HG03039 (cell line): Measurements from ENCODE around the gene PPP4R2.
"Not testable (repeated sequence)": the region's sequence is repeated elsewhere in the genome, so short reads cannot be mapped to it uniquely, and the experiment has no call there.

Experiments used
- ATAC-seq: cut with Tn5 transposase; IDR thresholded peaks from one replicate; pipeline ENCODE4 v1.9.1; 2021; ENCODE audit warnings: mild to moderate bottlenecking, moderate library complexity; ENCODE audit not compliant: unreplicated experiment

Gene PPP4R2

DNA sequence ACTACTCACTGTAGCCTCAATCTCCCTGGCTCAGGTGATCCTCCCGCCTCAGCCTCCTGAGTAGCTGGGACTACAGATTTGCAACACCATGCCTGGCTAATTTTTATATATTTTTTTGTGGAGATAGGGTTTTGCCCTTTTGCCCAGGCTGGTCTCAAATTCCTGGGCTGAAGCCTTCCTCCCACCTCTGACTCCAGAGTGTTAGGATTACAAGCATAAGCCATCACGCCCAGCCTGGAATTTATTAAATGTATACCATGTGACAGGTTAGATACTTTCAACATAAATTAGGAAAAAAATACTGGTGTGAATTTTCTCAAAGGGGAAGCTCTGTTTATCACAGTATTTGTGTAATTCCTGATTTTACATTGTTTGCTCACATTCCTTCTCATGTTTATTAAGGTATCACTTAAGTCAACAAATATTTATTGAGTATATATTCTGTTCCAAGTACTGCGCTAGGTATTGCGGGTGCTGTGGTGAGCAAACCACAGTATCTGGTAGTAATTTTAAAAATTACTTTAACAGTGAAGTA lies 24.8 kb downstream of the PPP4R2 start:
- no peak for ATAC-seq

DNA sequence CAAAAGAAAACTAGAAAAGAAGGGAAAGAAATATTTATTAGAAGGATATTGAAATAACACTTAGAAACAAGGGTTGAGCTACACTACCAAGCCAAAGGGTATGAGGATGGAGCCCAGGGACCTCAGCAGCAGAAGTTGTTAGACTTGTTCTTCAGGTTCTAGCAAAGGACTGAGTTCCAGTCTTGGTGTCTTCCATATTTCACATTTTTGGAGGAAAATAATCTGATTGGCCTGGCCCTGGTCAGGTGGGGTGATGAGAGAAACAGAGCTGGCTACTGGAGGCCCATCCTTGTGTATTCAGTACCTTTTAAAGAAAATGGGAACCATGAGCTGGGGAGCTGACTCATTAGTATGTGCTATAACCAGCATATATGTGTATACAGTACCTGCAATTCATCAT lies 28.2 kb downstream of the PPP4R2 start:
- ATAC-seq: no peak

- no peak for ATAC-seq
These were observed 29.6 kb downstream of the PPP4R2 start for GRCh38 chr3:73026111-73026759.

DNA sequence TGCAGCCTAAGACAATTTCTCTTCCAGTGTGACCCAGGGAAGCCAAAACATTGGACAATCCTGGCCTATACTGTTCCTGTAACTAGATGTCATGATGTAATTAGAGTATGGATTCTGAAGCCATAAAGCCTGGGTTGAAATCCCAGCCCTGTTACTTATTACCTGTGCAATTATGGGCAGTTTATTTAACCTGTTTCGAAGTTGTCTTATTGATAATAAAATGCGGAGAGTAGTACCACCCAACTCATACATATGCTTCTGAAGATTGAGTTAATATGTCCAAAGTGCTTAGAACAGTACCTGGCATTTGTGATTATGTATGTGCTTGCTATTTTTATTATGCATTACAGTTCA lies 30.1 kb downstream of the PPP4R2 start:
- no peak for ATAC-seq

- no peak for ATAC-seq
These were observed 32.2 kb downstream of the PPP4R2 start for GRCh38 chr3:73028803-73029202.

GRCh38 chr3:73029321-73029796 lies 32.7 kb downstream of the PPP4R2 start:
- ATAC-seq: no peak

DNA sequence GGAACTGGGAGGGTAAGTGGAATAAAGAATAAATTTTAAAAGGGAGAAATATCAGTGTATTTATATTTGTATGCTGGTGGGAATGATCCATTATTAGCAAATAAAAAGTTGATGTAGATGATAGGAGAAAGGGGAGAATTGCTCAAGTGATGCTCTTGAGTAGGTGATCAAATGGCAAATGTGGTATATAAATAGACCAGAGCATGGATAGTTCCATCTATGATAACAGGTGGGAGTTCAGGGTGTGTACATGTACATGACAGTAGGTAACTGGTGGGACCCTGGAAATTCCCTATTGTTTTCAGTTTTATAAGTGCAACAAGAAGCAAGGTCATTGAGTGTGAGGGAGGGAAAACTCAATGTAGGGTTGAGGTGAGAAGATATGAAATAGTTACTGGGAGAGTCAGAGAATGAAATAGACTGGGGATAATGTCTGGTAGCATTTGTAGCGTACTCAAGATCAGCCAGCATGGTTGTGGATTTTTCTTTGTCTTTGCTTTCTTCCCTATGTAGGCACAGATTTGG lies 33.5 kb downstream of the PPP4R2 start:
- ATAC-seq: no peak

GRCh38 chr3:73031573-73032103 lies 35.0 kb downstream of the PPP4R2 start:
- ATAC-seq: no peak

- no peak for ATAC-seq
These were observed 40.3 kb downstream of the PPP4R2 start for GRCh38 chr3:73036694-73037591.

DNA sequence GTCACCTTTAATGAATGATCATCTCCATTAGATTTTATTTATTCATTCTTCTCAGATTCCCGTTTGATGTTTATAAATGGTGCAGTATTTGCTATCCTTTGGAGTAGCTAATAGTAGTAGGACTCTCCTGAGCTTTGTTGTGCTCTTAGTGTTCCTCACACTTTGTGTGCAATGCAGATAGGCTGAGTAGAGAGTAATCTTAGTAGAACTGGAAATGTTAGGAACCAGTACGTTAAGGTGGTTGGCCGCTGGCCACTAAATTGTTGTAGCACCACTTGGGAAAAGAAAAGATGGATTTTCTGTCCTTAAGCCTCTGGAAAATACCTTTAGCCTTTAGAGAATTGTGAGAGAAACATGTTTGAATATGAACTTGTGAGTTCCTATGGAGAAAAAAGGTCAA lies 44.9 kb downstream of the PPP4R2 start:
- ATAC-seq: no peak

GRCh38 chr3:73043414-73043813 lies 46.8 kb downstream of the PPP4R2 start:
- no peak for ATAC-seq

DNA sequence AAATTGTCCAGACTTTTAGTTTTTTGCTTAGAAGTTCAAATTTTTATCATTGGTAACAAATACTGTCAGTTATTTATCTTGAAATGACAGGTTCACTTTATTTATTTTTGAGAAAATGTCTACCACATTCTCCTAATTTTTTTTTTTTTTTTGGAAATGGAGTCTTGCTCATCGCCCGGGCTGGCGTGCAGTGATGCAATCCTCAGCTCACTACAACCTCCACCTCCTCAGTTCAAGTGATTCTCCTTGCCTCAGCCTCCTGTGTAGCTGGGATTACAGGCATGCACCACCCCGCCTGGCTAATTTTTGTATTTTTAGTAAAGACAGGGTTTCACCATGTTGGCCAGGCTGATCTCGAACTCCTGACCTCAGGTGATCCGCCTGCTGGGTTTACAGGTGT lies 48.8 kb downstream of the PPP4R2 start:
- no peak for ATAC-seq

DNA sequence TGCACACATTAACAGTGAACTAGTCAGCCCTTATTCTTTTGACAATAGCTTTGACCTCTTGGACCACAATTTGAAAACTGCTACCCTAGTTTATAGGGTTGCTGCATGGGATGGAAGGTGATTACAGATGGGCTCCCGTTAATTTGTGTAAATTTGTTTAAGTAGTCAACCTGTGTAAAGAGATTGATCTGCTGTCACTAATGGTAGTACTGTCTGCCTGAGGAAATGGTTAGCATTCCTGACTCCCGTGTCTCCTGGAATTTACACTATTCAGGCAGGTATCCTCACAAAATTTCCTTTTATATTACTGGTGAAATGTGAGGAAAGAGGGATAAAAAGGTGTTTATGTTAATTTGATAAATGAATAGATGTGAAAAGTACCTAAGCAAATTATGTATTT lies 49.6 kb downstream of the PPP4R2 start:
- ATAC-seq: no peak

DNA sequence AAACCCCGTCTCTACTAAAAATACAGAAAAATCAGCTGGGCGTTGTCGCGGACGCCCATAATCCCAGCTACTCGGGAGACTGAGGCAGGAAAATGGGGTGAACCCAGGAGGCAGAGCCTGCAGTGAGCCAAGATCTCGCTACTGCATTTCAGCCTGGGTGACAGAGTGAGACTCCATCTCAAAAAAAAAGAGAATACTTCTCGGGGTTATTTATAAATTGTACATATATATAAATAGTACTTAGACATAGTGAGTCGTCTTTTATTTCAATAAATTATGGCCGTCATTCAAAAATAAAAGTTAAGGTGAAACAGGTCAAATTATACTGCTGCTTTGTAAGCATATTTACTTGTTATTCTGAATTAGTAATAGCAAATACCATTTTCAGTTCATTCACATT lies 52.7 kb downstream of the PPP4R2 start:
- ATAC-seq: no peak

DNA sequence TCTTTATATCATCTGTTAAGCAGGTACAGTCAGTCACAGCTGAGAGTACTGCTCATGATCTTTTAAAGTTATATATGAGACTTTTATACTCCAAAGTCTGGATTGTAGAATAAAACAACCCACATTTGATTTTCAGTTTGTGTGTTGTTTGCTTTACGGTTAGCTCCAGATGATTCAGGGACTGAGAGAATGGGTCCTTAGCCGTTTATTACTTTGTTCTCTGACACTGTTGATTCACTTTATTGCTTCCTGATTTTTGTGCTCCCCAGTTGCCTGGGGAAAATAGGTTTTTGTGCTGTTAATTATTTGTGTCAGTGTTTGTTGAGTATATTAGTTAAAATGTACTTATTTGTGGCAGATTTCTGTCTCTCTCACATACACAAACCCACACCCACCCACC lies 56.2 kb downstream of the PPP4R2 start:
- ATAC-seq: no peak

DNA sequence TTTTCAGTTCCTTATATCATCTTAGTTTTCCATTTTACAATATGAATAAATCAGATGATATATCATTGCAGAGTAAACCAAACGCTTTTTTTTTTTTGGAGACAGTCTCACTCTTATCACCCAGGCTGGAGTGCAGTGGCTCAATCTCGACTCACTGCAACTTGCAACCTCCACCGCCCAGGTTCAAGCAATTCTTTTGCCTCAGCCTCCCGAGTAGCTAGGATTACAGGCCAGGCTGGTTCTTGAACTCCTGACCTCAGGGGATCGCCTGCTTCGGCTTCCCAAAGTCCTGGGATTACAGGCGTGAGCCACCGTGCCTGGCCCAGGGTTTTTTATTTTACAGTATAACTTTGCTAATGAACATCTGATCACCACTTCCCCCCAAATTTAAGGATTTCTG lies 59.0 kb downstream of the PPP4R2 start:
- no peak for ATAC-seq

DNA sequence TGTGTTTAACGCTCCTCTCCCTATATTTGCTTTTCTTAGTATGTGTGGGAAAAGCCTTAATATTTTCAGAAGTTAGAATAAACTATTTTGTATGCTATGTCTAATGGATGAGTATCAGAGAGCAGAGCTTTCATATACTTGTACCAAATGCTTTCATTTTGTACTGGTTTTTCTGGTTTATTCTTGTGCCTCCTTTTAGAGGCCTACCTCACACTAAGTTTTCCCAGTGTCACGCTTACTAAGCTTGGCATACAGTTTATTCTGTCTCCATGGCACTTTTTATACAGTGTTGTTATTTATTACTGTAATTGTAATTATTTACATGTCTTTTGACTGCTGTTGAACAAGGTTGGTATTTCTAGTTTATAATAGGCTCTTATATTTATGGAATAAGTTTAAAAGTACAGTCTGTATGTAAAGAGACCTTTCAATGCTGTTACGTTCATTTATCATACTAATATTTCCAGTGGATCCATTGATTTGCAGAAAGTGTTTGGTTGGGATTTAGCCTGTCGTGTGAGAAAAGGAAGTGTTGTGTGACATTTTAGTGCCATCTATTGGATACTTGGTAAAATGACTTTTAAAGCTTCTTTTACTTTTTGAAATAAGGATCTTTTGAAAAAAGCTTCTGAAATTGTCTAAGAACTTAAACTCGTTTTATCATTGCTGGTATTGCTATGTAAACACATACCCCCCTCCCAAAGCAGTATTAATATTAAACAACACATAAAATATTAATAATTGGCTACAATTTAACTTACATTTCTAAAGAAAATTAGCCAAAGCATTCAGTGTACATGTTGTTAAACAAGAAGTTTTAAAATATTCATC lies 59.6 kb downstream of the PPP4R2 start:
- no peak for ATAC-seq

- ATAC-seq: no peak
These were observed 60.2 kb downstream of the PPP4R2 start for GRCh38 chr3:73056845-73057150.

DNA sequence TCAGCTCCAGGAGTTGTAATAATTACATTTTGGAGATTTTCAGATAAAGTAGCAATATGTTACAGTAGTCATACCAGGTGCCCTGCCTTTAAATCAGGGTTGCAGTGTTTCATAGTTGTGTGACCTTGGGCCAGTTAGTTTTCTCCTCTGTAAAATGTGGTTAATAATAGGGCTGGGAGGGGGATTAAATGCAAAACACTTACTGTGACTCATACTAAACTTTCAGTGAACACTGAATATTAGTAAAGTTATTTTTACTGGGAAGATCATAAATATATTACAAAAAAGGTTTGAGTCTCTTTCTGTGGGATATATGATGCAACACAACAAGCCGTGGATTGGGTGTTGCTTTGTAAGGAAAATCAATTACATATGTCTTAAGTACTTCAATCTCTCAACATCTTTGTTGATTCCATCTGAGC lies 63.7 kb downstream of the PPP4R2 start:
- no peak for ATAC-seq

- no peak for ATAC-seq
These were observed 64.8 kb downstream of the PPP4R2 start, which contains the start of gene EBLN2 for GRCh38 chr3:73061416-73061815. Gene EBLN2 (plus strand): TSS chr3:73061659. CDS start chr3:73062082, 423 bp downstream.

- not testable (repeated sequence) for ATAC-seq
These were observed 69.6 kb downstream of the PPP4R2 start for GRCh38 chr3:73066243-73066642.
